BJ (cell line): Measurements from ENCODE around the gene GNG14. TPM values are rescaled to one million over a fixed set of nuclear protein-coding genes. Genes with fewer than 3 reads are reported as not detected.

Experiments
- CTCF ChIA-PET: fragments of 350-600 bp; formaldehyde crosslinking; extraction: SDS; loops from one replicate; lab custom pipeline; 2021; ENCODE audit warnings: antibody characterized with exemption, inconsistent platforms; lab: Yijun Ruan, JAX
- POLR2A ChIA-PET: fragments of 300-600 bp; sonication (Branson Sonifier 250); formaldehyde crosslinking; extraction: SDS; loops from one replicate; lab custom pipeline; 2021; ENCODE audit warnings: antibody characterized with exemption; lab: Charles Lee
- DNase-seq: peaks from one replicate; pipeline ENCODE4 v3.0.0-alpha.2; 2011; ENCODE audit warnings: low read depth
- H3K27me3 ChIP-seq: 2 replicates; pipeline ENCODE4 v1.6.0; 2011; ENCODE audit warnings: low read length; ENCODE audit not compliant: control insufficient read depth, insufficient read depth
- H3K36me3 ChIP-seq: 2 replicates; pipeline ENCODE4 v1.5.1; 2011; ENCODE audit warnings: low read length; ENCODE audit not compliant: control insufficient read depth, insufficient read depth
- H3K4me3 ChIP-seq: 2 replicates; pipeline ENCODE4 v1.5.1; 2011; ENCODE audit warnings: low read depth, mild to moderate bottlenecking, control low read depth, low read length
- CTCF ChIP-seq: IDR thresholded peaks from 2 replicates; pipeline ENCODE4 v1.5.1; 2011; ENCODE audit warnings: low read depth, mild to moderate bottlenecking, control low read depth, inconsistent platforms, low read length, moderate library complexity; ENCODE audit not compliant: insufficient read depth
- polyA plus RNA-seq: library from polyadenylated mRNA; depleted of rRNA; stranded (reverse); fragments of >200 nt; gene quantifications from 2 replicates; pipeline ENCODE4 v1.2.3, GENCODE V29; 2011

The GNG14 gene
- polyA plus RNA-seq, 1 experiment = not detected

GRCh38 chr19:12701596-12702282, 13.9 kb downstream of the GNG14 start:
- Histone ChIP-seq H3K36me3 (peaks cover 53% of the 10 kb centered on the region), H3K4me3 (no peak overlapping the region), H3K27me3 (no peaks in the 10 kb centered on the region)
- TF ChIP-seq CTCF = no peak
- no peak for DNase-seq
- POLR2A ChIA-PET = no interaction called here
- CTCF ChIA-PET = no interaction called here

- DNase-seq = no peak
- TF ChIP-seq CTCF = no peak
- CTCF ChIA-PET = no interaction called here
- H3K4me3 ChIP-seq = no peak overlapping the region
- H3K36me3 ChIP-seq = peaks cover 52% of the 10 kb centered on the region
- no peaks in the 10 kb centered on the region for H3K27me3 ChIP-seq
- POLR2A ChIA-PET = no interaction called here
Measured at GRCh38 chr19:12703046-12703445, 15.2 kb downstream of the GNG14 start.

GRCh38 chr19:12705169-12705568, 17.4 kb downstream of the GNG14 start:
- no peak for DNase-seq
- Histone ChIP-seq H3K36me3 (peaks cover 50% of the 10 kb centered on the region), H3K4me3 (no peak overlapping the region), H3K27me3 (no peaks in the 10 kb centered on the region)
- CTCF ChIA-PET = interaction anchor here (1.2 kb wide), 1 partner anchor 55 kb away, joined by 3 read pairs; no protein-coding TSS in a partner anchor
- TF ChIP-seq CTCF = no peak
- POLR2A ChIA-PET = no interaction called here

- peaks cover 51% of the 10 kb centered on the region for H3K36me3 ChIP-seq
- no peak for TF ChIP-seq CTCF
- CTCF ChIA-PET = interaction anchor here (1.2 kb wide), 1 partner anchor 55 kb away, joined by 3 read pairs; no protein-coding TSS in a partner anchor
- POLR2A ChIA-PET = no interaction called here
- H3K27me3 ChIP-seq = no peaks in the 10 kb centered on the region
- no peak for DNase-seq
- no peak overlapping the region for H3K4me3 ChIP-seq
Measured at GRCh38 chr19:12705654-12706331, 18.0 kb downstream of the GNG14 start.

- Histone ChIP-seq H3K27me3 (no peaks in the 10 kb centered on the region), H3K36me3 (peaks cover 49% of the 10 kb centered on the region), H3K4me3 (no peak overlapping the region)
- ChIA-PET CTCF (interaction anchor here (0.7 to 1.2 kb wide), 2 partner anchors 7 to 54 kb away, joined by 3 read pairs; no protein-coding TSS in a partner anchor), POLR2A (no interaction called here)
- no peak for DNase-seq
- TF ChIP-seq CTCF = no peak
Measured at GRCh38 chr19:12706332-12706718, 18.5 kb downstream of the GNG14 start.
